ENCODE measurements around the gene WFIKKN2. TPM values are rescaled to one million over a fixed set of nuclear protein-coding genes. Genes with fewer than 3 reads are reported as not detected.

Gene WFIKKN2
- polyA plus RNA-seq, 1 of the 3 experiments (the other 2 are of a cell fraction): not detected

DNA sequence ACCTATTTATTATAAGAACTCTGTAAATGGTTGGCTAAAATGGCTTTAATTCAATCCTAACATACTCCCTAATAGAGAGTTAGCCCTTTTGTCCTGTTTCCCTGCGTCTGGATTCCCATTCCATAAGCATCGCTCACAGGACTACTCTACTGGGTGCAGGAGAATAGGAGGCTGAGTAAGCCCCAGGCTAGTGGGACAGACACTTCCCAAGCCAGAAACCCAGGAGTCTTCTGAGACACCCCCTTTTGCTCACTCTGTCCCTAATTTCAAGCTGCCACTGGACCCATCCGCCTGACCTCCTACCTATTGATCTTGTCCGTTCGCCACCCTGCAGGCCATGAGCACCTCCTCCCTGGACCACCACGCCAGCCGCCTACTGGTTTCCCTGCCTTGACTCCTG is 47.5 kb downstream of the WFIKKN2 start:
- Histone ChIP-seq H3K4me1 (ENCODE audit: control insufficient read depth in 1 of 2, insufficient read depth in 2 of 2, low read depth in 1 of 2, low read length in 1 of 2) (no peaks in the 10 kb centered on the region; a peak in 1 of 4 replicates), H4K20me1 (ENCODE audit: insufficient read depth) (no peaks in the 10 kb centered on the region), H3K9me2 (no peaks in the 10 kb centered on the region), H3K27ac (ENCODE audit: low read depth in 2 of 2, low read length in 1 of 2) (0 out of 4 replicates have a peak overlapping the region, but pooled peaks of 1 of the 2 experiments have one; percentile 6), H3K4me3 (ENCODE audit: low read depth in 2 of 2, low read length in 1 of 2) (no peak overlapping the region), H3K27me3 (ENCODE audit: insufficient read depth) (no peaks in the 10 kb centered on the region), H3K9ac (no peak overlapping the region), H3K9me3 (0 out of 2 replicates have a peak, but pooled peaks cover 4% of the 10 kb centered on the region), H2AFZ (ENCODE audit: low read depth) (no peak overlapping the region), H3K79me2 (ENCODE audit: insufficient read depth) (no peaks in the 10 kb centered on the region), H3K4me2 (no peak overlapping the region), H3K36me3 (replicated peaks in 1 of 2; ENCODE audit: control insufficient read depth in 1 of 2, insufficient read depth in 2 of 2, low read length in 1 of 2) (no peaks in the 10 kb centered on the region), H3F3A (replicated peaks; ENCODE audit: insufficient read depth) (no peaks in the 10 kb centered on the region)
- ChIA-PET POLR2A (interaction anchor here (0.7 to 2.7 kb wide), 2 partner anchors 16 to 17 kb away, joined by 4 to 16 read pairs; partner anchors contain the start of gene TOB1), CTCF (no interaction called here)
- DNase-seq: no peak
- 82% methylated on average over 7 of the region's 7 CpGs for WGBS (ENCODE audit: low lambda C conversion rate)
- TF ChIP-seq, protein P1, sequence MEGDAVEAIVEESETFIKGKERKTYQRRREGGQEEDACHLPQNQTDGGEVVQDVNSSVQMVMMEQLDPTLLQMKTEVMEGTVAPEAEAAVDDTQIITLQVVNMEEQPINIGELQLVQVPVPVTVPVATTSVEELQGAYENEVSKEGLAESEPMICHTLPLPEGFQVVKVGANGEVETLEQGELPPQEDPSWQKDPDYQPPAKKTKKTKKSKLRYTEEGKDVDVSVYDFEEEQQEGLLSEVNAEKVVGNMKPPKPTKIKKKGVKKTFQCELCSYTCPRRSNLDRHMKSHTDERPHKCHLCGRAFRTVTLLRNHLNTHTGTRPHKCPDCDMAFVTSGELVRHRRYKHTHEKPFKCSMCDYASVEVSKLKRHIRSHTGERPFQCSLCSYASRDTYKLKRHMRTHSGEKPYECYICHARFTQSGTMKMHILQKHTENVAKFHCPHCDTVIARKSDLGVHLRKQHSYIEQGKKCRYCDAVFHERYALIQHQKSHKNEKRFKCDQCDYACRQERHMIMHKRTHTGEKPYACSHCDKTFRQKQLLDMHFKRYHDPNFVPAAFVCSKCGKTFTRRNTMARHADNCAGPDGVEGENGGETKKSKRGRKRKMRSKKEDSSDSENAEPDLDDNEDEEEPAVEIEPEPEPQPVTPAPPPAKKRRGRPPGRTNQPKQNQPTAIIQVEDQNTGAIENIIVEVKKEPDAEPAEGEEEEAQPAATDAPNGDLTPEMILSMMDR (IDR thresholded peaks at IDR 0.05): no peak
- TF ChIP-seq TCF12 (IDR thresholded peaks at IDR 0.05) (peak; percentile 41; the same call in 1 of the 2 replicates), FOSL2 (IDR thresholded peaks at IDR 0.05; ENCODE audit: borderline replicate concordance, low read depth) (peak; percentile 56; the same call in 1 of the 2 replicates), JUND (IDR thresholded peaks at IDR 0.05) (peak; percentile 59)
- TF ChIP-seq, protein P2, sequence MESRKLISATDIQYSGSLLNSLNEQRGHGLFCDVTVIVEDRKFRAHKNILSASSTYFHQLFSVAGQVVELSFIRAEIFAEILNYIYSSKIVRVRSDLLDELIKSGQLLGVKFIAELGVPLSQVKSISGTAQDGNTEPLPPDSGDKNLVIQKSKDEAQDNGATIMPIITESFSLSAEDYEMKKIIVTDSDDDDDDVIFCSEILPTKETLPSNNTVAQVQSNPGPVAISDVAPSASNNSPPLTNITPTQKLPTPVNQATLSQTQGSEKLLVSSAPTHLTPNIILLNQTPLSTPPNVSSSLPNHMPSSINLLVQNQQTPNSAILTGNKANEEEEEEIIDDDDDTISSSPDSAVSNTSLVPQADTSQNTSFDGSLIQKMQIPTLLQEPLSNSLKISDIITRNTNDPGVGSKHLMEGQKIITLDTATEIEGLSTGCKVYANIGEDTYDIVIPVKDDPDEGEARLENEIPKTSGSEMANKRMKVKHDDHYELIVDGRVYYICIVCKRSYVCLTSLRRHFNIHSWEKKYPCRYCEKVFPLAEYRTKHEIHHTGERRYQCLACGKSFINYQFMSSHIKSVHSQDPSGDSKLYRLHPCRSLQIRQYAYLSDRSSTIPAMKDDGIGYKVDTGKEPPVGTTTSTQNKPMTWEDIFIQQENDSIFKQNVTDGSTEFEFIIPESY (IDR thresholded peaks at IDR 0.05; ENCODE audit: borderline replicate concordance, low read depth): no peak

DNA sequence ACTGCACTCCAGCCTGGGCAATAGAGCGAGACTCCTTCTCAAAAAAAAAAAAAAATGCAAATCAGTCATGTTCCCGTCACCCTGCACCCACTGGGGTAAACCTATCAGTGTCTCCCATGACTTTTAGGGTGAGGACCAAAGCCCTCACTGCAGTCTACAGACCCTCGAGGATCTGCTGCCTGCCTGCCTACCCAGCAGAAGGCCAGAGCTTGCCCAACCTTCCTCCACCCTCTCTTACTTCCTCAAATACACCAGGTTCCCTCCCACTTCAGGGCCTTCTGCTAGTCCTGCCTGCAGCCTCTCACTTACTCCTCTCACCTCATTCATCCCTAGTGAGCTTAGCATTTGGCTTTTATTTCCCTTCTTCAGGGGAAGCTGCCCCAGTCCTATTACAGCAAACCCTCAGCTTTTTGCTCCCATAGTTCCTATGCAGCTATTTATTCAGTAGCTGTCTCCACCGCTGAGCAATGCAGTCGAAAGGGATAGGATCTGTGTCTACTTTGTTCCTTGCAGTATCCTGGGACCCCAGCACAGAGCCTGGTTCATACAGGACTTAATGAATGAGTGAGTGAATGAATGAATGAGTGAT is 48.6 kb downstream of the WFIKKN2 start:
- ChIA-PET CTCF (interaction anchor here (0.7 to 1.9 kb wide), 3 partner anchors 12 to 20 kb away, joined by 3 to 6 read pairs (median 4); no protein-coding TSS in a partner anchor), POLR2A (interaction anchor here (2.7 kb wide), 1 partner anchor 17 kb away, joined by 16 read pairs; the partner anchor contains the start of gene TOB1)
- Histone ChIP-seq H3K27ac (ENCODE audit: low read depth in 2 of 2, low read length in 1 of 2) (no peak overlapping the region), H3K36me3 (replicated peaks in 1 of 2; ENCODE audit: control insufficient read depth in 1 of 2, insufficient read depth in 2 of 2, low read length in 1 of 2) (no peaks in the 10 kb centered on the region), H3K4me2 (no peak overlapping the region), H3K79me2 (ENCODE audit: insufficient read depth) (no peaks in the 10 kb centered on the region), H3K4me1 (ENCODE audit: control insufficient read depth in 1 of 2, insufficient read depth in 2 of 2, low read depth in 1 of 2, low read length in 1 of 2) (no peaks in the 10 kb centered on the region; a peak in 1 of 4 replicates), H4K20me1 (ENCODE audit: insufficient read depth) (no peaks in the 10 kb centered on the region), H3F3A (replicated peaks; ENCODE audit: insufficient read depth) (no peaks in the 10 kb centered on the region), H3K4me3 (ENCODE audit: low read depth in 2 of 2, low read length in 1 of 2) (no peak overlapping the region), H2AFZ (ENCODE audit: low read depth) (no peak overlapping the region), H3K9me2 (no peaks in the 10 kb centered on the region), H3K9me3 (0 out of 2 replicates have a peak, but pooled peaks cover 4% of the 10 kb centered on the region), H3K27me3 (ENCODE audit: insufficient read depth) (no peaks in the 10 kb centered on the region), H3K9ac (no peak overlapping the region)
- TF ChIP-seq POLR2AphosphoS5 (IDR thresholded peaks at IDR 0.05; ENCODE audit: low read depth, low read length): no peak
- TF ChIP-seq MEF2A (IDR thresholded peaks at IDR 0.05; ENCODE audit: borderline replicate concordance, low read depth): no peak
- no peak for TF ChIP-seq SMC3 (IDR thresholded peaks at IDR 0.05; ENCODE audit: low read depth, low read length)
- DNase-seq: no peak
- 86% methylated on average over 5 of the region's 5 CpGs for WGBS (ENCODE audit: low lambda C conversion rate)
